SK-N-SH treated with all-trans-retinoic acid at 6 μM for 48 hours (cell line): ENCODE measurements around the gene PLGRKT.

Source experiments
- ARNTL ChIP-seq: fragments of 450-650 bp; formaldehyde crosslinking; IDR thresholded peaks from 2 replicates; pipeline ENCODE4 v1.5.0; 2020; ENCODE audit warnings: low read depth, mild to moderate bottlenecking, moderate library complexity, borderline replicate concordance
- CSDC2 ChIP-seq: fragments of 250-450 bp; sonication (Bioruptor Pico); IDR thresholded peaks from 2 replicates; pipeline ENCODE4 v1.5.0; 2020; ENCODE audit warnings: mild to moderate bottlenecking, moderate library complexity
- GLIS3 ChIP-seq: fragments of 250-450 bp; sonication (Bioruptor Pico); IDR thresholded peaks from 2 replicates; pipeline ENCODE4 v1.5.0; 2020; ENCODE audit warnings: mild to moderate bottlenecking, moderate library complexity
- ISL1 ChIP-seq: fragments of 250-450 bp; sonication (Bioruptor Pico); IDR thresholded peaks from 2 replicates; pipeline ENCODE4 v2.1.2; 2022; ENCODE audit warnings: mild to moderate bottlenecking, moderate library complexity
- PATZ1 ChIP-seq: fragments of 250-450 bp; sonication (Bioruptor Pico); IDR thresholded peaks from 2 replicates; pipeline ENCODE4 v1.8.0; 2020; ENCODE audit warnings: mild to moderate bottlenecking, moderate library complexity, borderline replicate concordance
- ZFP30 ChIP-seq: fragments of 450-650 bp; formaldehyde crosslinking; IDR thresholded peaks from 2 replicates; pipeline ENCODE4 v1.5.0; 2022; ENCODE audit warnings: mild to moderate bottlenecking, moderate library complexity
- ZNF565 ChIP-seq: fragments of 450-650 bp; formaldehyde crosslinking; conservative IDR thresholded peaks from 2 replicates; pipeline ENCODE4 v1.5.0; 2020; ENCODE audit warnings: low read depth, mild to moderate bottlenecking, moderate library complexity
- ZNF8 ChIP-seq: fragments of 450-650 bp; formaldehyde crosslinking; IDR thresholded peaks from 2 replicates; pipeline ENCODE4 v1.5.0; 2020; ENCODE audit warnings: mild to moderate bottlenecking, moderate library complexity

GRCh38 chr9:5352637-5353248 is 85.0 kb downstream of the PLGRKT start:
- TF ChIP-seq ARNTL (CRISPR knock-in tag) (no peak), CSDC2 (CRISPR knock-in tag) (no peak), GLIS3 (no peak), ZFP30 (no peak), ZNF565 (no peak), PATZ1 (CRISPR knock-in tag) (no peak), ZNF8 (no peak), ISL1 (no peak)
